ENCODE data around the gene CDK15.

GRCh38 chr2:201936817-201937216 lies 130.5 kb downstream of the CDK15 start:
- no peak for TF ChIP-seq CTCF (IDR thresholded peaks at IDR 0.05)
- TF ChIP-seq POLR2AphosphoS5 (IDR thresholded peaks at IDR 0.05), result no peak
- no peak for TF ChIP-seq POLR2A (IDR thresholded peaks at IDR 0.05)
- TF ChIP-seq EP300 (IDR thresholded peaks at IDR 0.05), result no peak

Data from gastroesophageal sphincter (tissue), 3 donors.